Esophagus squamous epithelium (tissue), 5 donors: ENCODE measurements around the gene ZNF215. TPM values are rescaled to one million over a fixed set of nuclear protein-coding genes. Genes with fewer than 3 reads are reported as not detected.
"Not testable (repeated sequence)": the region's sequence is repeated elsewhere in the genome, so short reads cannot be mapped to it uniquely, and the experiment has no call there.

Source experiments
- DNase-seq: peaks from one replicate; lab custom pipeline; 2025; lab: John Stamatoyannopoulos, UW
- H3K27ac ChIP-seq, 4 donors: fragments of 200-600 bp; sonication (generic); one replicate each; pipeline ENCODE4 v1.5.1; 2016 to 2019; ENCODE audit warnings: mild to moderate bottlenecking in 1 of 4
- H3K27me3 ChIP-seq, 4 donors: fragments of 200-600 bp; sonication (generic); 1 replicate in 3 of 4; 2 replicates in 1 of 4; pipeline versions ENCODE4 v1.5.1 to v1.6.0; 2017 to 2021; ENCODE audit warnings: antibody characterized with exemption in 1 of 4
- H3K36me3 ChIP-seq, 3 donors: fragments of 200-600 bp; sonication (generic); one replicate each; pipeline ENCODE4 v1.5.1; 2016 to 2019
- H3K4me1 ChIP-seq, 3 donors: fragments of 200-600 bp; sonication (generic); one replicate each; pipeline ENCODE4 v1.5.1; 2017 to 2019
- H3K4me3 ChIP-seq, 4 donors: fragments of 200-600 bp; sonication (generic); 1 replicate in 3 of 4; 2 replicates in 1 of 4; pipeline ENCODE4 v1.5.1; 2016 to 2019; ENCODE audit warnings: mild to moderate bottlenecking in 2 of 4, moderate library complexity in 1 of 4
- H3K9me3 ChIP-seq, 3 donors: fragments of 200-600 bp; sonication (generic); one replicate each; pipeline ENCODE4 v1.5.1; 2016 to 2019
- POLR2A ChIP-seq, 4 donors: fragments of 450-650 bp; IDR thresholded peaks; one replicate each; pipeline ENCODE4 v1.6.1; 2017; ENCODE audit warnings: antibody characterized with exemption in 4 of 4, mild to moderate bottlenecking in 4 of 4, moderate library complexity in 3 of 4
- WGBS, 2 donors: methylation state at CpG; one replicate each; pipeline ENCODE4 v1.1.5; 2018; 5-methylcytosine and 5-hydroxymethylcytosine counted together
- intact Hi-C: fragments of 100-400 bp; cut with DNase I; formaldehyde crosslinking; loops from one replicate; pipeline ENCODE4 v1.15.0; 2022
- total RNA-seq, 4 donors: library from RNA; depleted of rRNA; stranded (reverse); fragments of >200 nt; gene quantifications; one replicate each; pipeline ENCODE4 v1.1.0, GENCODE V29; 2016
- TF ChIP-seq, protein P1 (sequence below), 6 experiments: fragments of 450-650 bp in 4 of 6; fragments of 200-600 bp in 2 of 6; sonication (generic) in 2 of 6; IDR thresholded peaks; one replicate each; pipeline ENCODE4 v1.5.1; 2016 to 2019; ENCODE audit warnings: antibody characterized with exemption in 6 of 6, mild to moderate bottlenecking in 4 of 6, moderate library complexity in 4 of 6
- donor health status: DM: yes; HTN: yes; CAD: no.

ZNF215 gene
- total RNA-seq, 4 donors from 2014 or later: 0.91 to 3.2 (median 2.0) TPM

GRCh38 chr11:6931146-6931713 is 5.0 kb downstream of the ZNF215 start:
- WGBS, 2 donors: 86 to 94% methylated on average over 3 of the region's 3 CpGs

GRCh38 chr11:6932145-6932544 is 5.9 kb downstream of the ZNF215 start:
- no peaks in the 10 kb centered on the region for H3K9me3 ChIP-seq
- H3K4me3 ChIP-seq: no peak overlapping the region
- no peak for DNase-seq
- H3K27me3 ChIP-seq: peaks cover 0 to 4% (median 0%) of the 10 kb centered on the region in 4 donors
- peaks cover 0 to 7% (median 4%) of the 10 kb centered on the region in 3 donors for H3K4me1 ChIP-seq
- H3K27ac ChIP-seq: no peak overlapping the region
- no peaks in the 10 kb centered on the region for H3K36me3 ChIP-seq
- TF ChIP-seq, protein P1, sequence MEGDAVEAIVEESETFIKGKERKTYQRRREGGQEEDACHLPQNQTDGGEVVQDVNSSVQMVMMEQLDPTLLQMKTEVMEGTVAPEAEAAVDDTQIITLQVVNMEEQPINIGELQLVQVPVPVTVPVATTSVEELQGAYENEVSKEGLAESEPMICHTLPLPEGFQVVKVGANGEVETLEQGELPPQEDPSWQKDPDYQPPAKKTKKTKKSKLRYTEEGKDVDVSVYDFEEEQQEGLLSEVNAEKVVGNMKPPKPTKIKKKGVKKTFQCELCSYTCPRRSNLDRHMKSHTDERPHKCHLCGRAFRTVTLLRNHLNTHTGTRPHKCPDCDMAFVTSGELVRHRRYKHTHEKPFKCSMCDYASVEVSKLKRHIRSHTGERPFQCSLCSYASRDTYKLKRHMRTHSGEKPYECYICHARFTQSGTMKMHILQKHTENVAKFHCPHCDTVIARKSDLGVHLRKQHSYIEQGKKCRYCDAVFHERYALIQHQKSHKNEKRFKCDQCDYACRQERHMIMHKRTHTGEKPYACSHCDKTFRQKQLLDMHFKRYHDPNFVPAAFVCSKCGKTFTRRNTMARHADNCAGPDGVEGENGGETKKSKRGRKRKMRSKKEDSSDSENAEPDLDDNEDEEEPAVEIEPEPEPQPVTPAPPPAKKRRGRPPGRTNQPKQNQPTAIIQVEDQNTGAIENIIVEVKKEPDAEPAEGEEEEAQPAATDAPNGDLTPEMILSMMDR (IDR thresholded peaks at IDR 0.05): no peak
- TF ChIP-seq POLR2A (IDR thresholded peaks at IDR 0.05): no peak
- WGBS, 2 donors: 73 to 87% methylated on average over 7 of the region's 7 CpGs
- intact Hi-C loops: no loop called here

More at GRCh38 chr11:6931146-6931713, 5.0 kb downstream of the ZNF215 start:
- TF ChIP-seq POLR2A (IDR thresholded peaks at IDR 0.05): no peak
- TF ChIP-seq, protein P1 (IDR thresholded peaks at IDR 0.05): no peak
- H3K9me3 ChIP-seq: no peaks in the 10 kb centered on the region
- no peak overlapping the region for H3K4me3 ChIP-seq
- no peaks in the 10 kb centered on the region for H3K36me3 ChIP-seq
- H3K27ac ChIP-seq: no peak overlapping the region
- peaks cover 0 to 14% (median 4%) of the 10 kb centered on the region in 3 donors for H3K4me1 ChIP-seq
- H3K27me3 ChIP-seq: peaks cover 0 to 10% (median 0%) of the 10 kb centered on the region in 4 donors
- no peak for DNase-seq
- intact Hi-C loops: no loop called here

GRCh38 chr11:6941970-6942369 is 15.7 kb downstream of the ZNF215 start:
- intact Hi-C loops: no loop called here
- no peaks in the 10 kb centered on the region for H3K4me1 ChIP-seq
- no peaks in the 10 kb centered on the region for H3K36me3 ChIP-seq
- H3K9me3 ChIP-seq: no peaks in the 10 kb centered on the region
- no peak overlapping the region for H3K4me3 ChIP-seq
- no peak overlapping the region for H3K27ac ChIP-seq
- H3K27me3 ChIP-seq: no peaks in the 10 kb centered on the region
- TF ChIP-seq, protein P1 (IDR thresholded peaks at IDR 0.05): no peak
- TF ChIP-seq POLR2A (IDR thresholded peaks at IDR 0.05): no peak
- no peak for DNase-seq

DNA sequence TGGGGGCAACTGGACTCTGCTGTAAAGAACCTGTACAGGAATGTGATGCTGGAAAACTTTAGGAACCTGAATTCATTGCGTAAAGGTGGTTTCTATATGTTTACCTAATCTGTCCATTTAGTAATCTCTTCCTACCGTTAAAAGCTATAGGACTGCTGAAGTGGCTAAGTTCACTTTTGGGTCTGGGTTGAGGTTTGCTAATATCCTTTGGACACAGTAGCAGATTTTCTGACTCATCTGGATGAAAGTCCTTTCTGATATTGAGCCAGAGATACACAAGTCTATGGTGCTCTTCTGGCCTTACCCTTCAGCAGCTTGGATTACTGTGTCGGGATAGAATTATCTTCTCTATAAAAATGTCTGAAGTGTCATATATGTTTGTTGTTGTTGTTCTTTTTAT is 16.9 kb downstream of the ZNF215 start:
- Histone ChIP-seq H3K4me3 (no peak overlapping the region), H3K4me1 (no peaks in the 10 kb centered on the region), H3K36me3 (no peaks in the 10 kb centered on the region), H3K27ac (no peak overlapping the region), H3K9me3 (no peaks in the 10 kb centered on the region), H3K27me3 (no peaks in the 10 kb centered on the region)
- no peak for DNase-seq
- intact Hi-C loops: no loop called here
- 91 to 94% methylated on average over 3 of the region's 3 CpGs for WGBS, 2 donors
- TF ChIP-seq, protein P1 (IDR thresholded peaks at IDR 0.05): no peak
- no peak for TF ChIP-seq POLR2A (IDR thresholded peaks at IDR 0.05)

DNA sequence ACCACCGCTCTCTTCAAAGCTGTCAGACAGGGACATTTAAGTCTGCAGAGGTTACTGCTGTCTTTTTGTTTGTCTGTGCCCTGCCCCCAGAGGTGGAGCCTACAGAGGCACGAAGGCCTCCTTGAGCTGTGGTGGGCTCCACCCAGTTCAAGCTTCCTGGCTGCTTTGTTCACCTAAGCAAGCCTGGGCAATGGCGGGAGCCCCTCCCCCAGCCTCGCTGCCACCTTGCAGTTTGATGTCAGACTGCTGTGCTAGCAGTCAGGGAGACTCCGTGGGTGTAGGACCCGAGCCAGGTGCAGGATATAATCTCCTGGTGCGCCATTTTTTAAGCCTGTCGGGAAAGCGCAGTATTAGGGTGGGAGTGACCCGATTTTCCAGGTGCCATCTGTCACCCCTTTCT is 28.0 kb downstream of the ZNF215 start:
- H3K27ac ChIP-seq, H3K27me3 ChIP-seq, DNase-seq, H3K4me3 ChIP-seq, H3K9me3 ChIP-seq, intact Hi-C loops, H3K36me3 ChIP-seq, H3K4me1 ChIP-seq: not testable (repeated sequence)
- WGBS, 2 donors: 87% methylated on average over 6 of the region's 10 CpGs; no CpG with 5 or more reads in 1 of the 2 donors

DNA sequence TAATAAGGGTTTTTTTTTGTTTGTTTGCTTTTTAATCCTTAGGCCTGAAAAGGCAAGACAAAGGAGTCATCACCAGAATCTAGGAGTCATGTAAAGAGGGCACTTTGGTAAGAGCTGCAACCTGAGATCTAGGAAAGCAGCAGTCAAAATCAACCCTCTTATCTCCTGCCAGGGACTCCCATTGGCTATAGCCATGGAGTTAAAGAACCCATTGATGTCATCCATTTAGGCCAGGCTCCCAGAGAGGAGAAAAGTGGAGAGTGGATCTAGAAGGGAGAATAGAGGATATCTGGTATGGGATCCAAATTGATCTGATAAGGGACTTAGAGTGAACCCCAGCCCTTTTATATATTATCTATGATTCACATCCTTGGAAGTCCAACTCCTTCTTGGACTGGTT is 35.9 kb downstream of the ZNF215 start:
- H3K4me1 ChIP-seq: no peaks in the 10 kb centered on the region
- H3K27me3 ChIP-seq: no peaks in the 10 kb centered on the region
- TF ChIP-seq, protein P1 (IDR thresholded peaks at IDR 0.05): no peak
- TF ChIP-seq POLR2A (IDR thresholded peaks at IDR 0.05): no peak
- H3K36me3 ChIP-seq: no peaks in the 10 kb centered on the region
- DNase-seq: no peak
- H3K27ac ChIP-seq: no peak overlapping the region
- H3K9me3 ChIP-seq: no peaks in the 10 kb centered on the region
- H3K4me3 ChIP-seq: no peak overlapping the region
- intact Hi-C loops: no loop called here
